GM18502 (cell line): ENCODE measurements around the gene NLGN4Y.

ENCODE experiments used
- ATAC-seq: cut with Tn5 transposase; IDR thresholded peaks from one replicate; pipeline ENCODE4 v1.9.1; 2021; ENCODE audit warnings: mild to moderate bottlenecking; ENCODE audit not compliant: unreplicated experiment, poor library complexity

The NLGN4Y gene

GRCh38 chrY:14524272-14525231 lies at the start of gene NLGN4Y:
Gene NLGN4Y (plus strand): TSS chrY:14524529. CDS start chrY:14622120, 97,591 bp downstream.
- no peak for ATAC-seq

DNA sequence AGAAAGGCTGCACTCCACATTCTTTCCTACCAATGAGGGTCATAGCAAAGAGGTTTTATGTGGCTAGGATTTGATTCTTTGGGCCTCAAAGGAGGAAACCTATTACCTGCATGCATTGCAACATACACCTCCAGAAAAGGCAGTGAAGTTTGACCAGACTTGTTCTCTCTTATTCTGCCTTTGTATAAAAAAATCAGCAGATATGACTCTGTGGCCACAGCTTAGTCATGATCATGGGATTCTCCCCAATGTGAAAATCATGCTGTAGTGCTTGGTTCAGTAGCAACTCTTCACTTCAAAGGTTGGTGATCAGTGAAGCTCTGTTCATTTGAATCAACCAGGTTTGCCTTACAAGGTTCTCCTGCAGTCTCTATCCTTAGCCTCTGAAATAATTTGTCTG lies 38.4 kb upstream of the NLGN4Y start:
- ATAC-seq, result no peak

DNA sequence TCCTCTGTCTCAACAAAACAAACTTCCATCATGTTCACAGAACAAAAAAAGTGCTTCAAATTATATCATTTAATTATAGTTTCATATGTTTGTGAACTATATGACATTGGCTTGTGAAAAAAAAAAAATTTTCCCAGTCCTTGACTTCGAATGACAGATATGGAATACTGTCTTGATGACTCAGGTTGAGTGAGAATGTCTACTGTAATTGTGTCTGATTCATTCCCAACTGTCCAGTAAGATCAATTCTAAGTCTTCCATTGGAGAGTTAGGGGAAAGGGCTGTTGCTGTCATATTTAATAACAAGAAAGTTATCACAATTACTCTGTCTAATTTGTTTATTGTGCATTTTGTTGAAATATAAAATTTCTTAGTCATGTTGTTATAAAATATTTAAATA lies 34.1 kb upstream of the NLGN4Y start:
- no peak for ATAC-seq

GRCh38 chrY:14498071-14498470 lies 26.3 kb upstream of the NLGN4Y start:
- no peak for ATAC-seq

DNA sequence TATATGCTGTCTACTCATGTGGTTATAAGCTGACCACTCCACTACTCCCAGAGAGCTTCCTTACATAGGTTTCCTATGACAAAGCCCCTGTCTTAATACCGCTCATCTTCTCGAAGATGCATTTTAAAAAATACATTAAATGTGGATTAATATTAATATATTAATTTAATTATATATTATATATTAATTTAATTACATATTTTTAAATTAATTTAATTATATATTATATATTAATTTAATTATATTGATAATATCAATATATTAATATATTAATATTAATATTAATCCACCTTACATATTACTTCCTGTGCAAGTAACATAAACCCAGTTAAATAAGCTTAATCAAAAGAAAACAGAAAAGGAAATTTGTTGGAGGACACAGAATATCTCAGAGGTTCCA lies 19.7 kb upstream of the NLGN4Y start:
- ATAC-seq, result no peak

DNA sequence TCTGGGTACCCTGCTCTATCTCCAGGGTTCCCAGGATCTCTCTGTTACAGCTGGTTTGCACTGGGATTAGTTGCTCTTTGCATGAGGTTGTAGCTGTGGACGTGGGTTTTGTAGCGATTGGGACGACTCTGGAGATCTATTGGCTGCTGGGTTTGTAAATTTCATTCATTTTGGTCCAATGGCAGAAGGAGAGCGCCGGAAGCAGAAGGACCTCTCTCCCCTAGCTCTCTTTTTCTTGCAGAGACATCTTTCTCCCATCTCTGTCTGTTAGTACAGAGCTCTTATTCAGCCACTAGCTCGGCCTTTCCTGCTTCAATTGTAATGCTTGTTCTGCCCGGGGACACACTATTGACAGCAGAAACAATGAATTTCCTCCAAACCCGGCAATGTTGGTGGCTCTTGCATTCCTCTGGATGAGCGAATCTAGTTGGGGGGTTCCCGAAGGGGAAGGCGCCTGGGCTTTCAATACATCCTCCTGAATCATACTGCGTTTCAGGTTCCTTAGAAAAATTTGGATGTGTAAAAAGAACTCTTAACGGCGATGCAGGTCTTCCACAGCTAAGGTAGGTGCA lies 1.9 kb upstream of the NLGN4Y start:
- ATAC-seq, result no peak

DNA sequence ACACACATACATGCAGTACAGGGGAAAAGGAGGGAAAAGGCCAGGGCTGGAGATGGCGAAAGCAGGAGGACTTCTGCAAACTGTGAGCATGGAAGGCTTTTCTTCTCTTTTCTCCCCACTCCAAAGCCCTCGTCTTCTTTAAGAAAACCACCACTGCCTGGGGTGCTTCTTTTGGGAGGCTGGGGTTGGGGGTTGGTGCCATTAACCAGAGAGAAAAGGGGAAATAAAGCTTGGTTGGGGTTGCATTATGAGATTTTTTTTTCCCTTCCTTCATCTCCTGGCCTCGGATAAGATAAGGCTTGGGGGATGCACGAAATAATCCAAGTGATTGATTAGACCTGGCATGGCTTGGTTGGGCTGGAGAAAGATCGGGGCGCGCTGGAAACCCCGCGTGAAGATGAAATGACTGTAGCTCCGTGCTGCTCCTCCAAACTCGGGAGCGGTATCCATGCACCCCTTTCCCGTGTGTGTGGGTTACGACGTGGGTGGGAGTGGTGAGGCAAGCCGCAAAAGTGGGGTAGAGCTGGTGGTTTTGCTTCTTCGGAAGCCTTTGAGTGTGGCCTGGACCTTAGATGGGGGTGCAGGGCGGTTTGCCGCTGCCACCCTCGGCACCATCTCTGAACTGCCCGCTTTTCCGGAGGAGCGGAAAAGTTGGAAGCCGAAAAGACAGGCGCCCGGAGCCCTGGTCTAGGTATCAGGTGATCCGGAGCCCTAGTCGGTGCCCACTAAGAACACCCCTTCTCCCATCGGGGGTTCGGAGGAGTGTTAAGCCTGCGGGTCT lies 648 bp upstream of the NLGN4Y start:
- no peak for ATAC-seq

GRCh38 chrY:14525315-14525714 lies 986 bp downstream of the NLGN4Y start:
- ATAC-seq, result no peak

DNA sequence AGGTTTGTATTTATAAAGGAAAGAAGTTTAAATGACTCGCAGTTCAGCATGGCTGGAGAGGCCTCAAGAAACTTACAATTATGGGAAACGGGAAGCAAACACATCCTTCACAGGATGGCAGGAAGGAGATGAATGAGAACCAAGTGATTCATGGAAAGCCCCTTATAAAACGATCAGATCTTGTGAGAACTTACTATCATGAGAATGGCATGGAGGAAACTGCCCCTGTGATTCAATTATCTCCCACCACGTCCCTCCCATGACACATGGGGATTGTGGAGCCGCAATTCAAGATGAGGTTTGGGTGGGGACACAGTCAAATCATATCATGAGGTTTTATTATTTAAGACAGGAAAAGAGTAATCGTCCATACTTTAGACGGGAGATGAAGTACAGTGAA lies 4.0 kb downstream of the NLGN4Y start:
- no peak for ATAC-seq

DNA sequence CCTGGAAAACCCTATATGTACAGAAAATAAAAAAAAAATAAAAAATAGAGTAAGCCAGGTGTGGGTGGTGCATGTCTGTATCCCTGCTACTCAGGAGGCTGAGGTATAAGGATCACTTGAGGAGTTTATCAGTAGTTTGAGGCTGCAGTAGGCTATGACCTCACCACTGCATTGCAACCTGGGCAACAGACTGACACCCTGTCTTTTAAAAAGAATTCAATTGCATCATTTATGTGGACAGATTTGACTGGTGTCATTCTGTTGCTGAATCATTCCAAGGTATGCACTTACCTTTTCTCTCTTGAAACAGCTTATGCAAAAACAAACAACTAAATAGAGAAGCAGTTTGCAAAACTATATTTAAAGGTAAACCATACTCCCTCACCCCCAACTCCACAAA lies 12.4 kb downstream of the NLGN4Y start:
- ATAC-seq, result no peak

DNA sequence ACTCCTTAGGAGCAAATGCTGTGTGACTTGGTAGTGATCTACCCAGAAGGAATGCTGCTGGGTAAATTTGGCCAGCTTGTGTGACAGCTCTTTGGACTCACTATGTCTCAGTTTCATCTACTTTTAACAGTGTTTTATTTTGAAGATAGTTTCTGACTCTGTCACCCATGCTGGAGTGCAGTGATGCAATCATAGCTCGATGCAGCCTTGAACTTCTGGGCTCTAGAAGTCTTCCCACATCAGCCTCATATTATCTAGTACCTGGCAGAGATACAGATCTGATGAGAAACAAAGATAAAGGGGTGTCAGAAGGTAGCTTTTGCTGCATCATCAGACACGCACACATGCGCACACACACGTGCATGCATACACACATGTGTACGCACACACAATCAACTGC lies 19.2 kb downstream of the NLGN4Y start:
- no peak for ATAC-seq

- ATAC-seq, result no peak
Observed at GRCh38 chrY:14581294-14581693, 57.0 kb downstream of the NLGN4Y start.

DNA sequence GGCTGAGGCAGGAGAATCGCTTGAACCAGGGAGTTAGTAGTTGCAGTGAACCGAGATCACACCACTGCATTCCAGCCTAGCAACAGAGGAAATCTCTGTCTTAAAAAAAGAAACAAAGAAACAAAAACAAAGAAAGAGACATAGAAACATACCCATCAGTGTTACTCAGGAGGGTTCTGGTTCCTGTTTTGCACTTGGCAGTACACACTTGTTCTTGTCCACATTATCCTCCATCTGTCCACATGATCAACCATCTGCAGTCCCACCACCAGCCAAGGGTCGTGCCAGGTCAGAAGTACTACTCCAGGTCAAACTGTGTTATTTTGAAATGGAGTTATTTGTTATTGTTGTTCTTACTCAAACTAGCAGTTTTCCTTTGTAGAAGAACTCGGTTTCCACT lies 62.4 kb downstream of the NLGN4Y start:
- ATAC-seq, result no peak

- no peak for ATAC-seq
Observed at GRCh38 chrY:14601372-14601771, 77.0 kb downstream of the NLGN4Y start.

DNA sequence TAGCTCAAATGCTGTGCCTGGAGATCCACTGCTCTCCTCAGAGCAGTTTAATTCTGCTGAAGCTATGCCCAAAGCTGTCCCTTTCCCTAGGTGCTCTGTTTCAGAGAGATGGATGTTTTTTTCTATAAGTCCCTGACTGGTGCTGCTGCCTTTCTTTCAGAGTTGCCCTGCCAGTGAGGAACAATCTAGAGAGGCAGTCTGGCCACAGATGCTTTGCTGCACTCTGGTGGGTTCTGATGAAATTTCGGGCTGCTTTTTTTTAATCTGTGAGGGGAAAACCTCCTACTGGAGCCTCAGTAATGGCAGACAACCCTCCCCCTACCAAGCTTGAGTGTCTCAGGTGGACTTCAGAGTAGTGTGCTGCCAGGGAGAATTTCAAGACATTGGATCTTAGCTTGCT lies 93.3 kb downstream of the NLGN4Y start:
- no peak for ATAC-seq

- no peak for ATAC-seq
Observed at GRCh38 chrY:14618513-14618912, 94.2 kb downstream of the NLGN4Y start.

DNA sequence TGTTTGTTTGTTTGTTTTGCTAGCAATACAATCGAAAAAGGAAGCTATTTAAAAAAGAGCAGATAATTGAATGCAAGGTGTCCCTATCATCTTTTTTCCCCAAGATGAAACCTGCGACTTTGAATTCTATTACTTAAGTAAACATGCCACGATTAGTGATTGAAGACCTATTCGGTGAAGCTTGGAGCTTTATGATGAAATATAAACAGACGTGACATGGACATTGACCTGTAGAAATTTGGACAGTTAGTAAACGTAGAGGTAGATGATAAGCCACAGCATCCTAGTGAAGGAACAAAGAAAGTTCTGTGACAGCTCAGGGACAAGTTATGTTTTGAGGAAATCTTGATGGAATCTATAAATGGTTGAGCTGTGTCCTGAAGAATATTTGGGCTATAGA lies 103.9 kb downstream of the NLGN4Y start:
- no peak for ATAC-seq

- ATAC-seq, result no peak
Observed at GRCh38 chrY:14631676-14632075, 107.3 kb downstream of the NLGN4Y start.

DNA sequence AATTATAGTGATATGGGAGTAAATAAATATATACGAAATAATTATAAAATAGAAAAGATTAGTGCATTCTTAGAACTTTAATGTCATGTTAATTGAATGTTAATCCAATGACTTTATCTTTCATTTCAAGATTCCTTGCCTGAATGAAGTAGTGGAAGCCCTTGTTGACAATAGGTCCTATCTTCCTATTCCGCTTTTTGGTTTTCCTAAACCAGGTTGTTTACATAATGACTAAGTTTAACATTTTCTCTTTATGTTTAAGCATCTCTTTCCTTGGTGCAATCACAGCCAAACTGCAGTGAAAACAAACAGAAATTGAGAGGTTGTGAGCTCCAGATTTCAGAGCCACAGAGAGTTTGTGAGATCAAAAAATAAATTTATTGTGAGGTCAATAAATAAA lies 109.4 kb downstream of the NLGN4Y start:
- ATAC-seq, result no peak

DNA sequence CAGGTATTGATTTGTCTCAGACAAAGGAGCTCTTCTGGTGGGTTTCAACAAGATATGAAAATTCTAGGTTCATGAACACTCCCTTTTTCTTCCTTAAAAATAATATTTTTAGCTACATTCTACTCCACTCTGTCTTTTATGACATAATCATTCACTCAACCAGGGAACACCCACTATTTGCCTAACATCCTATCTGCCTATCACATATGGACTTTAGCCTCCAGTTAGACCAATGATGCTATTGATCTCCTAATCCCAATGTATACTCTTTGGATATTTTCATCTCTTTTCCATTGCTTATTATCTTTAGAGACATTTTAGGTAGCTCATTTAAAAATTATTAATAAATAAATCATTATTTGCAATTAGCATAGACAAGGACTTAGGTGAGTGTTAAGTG lies 110.6 kb downstream of the NLGN4Y start:
- ATAC-seq, result no peak

DNA sequence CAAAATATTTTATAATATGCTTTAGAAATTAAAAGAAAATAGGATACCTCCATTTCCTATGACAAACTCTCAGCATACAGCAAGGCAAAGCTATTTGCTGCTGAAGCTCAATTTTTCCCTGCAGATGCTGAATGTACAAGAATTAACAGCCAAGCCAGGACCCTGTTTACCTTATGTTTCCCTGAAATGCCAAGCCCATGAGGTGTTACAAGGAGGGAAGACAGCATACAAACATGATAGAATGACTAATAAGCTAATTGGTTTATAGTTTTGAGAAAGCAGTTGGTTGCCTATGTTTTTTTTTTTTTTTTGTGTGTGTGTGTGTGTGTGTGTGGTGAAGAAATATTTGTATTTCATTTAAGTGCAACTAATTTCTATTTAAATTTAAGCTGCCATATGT lies 113.2 kb downstream of the NLGN4Y start:
- ATAC-seq, result no peak
